Hematopoietic multipotent progenitor cell treated with erythropoietin and hydrocortisone succinate and interleukin-3 and kit ligand, for 8 days (in vitro differentiated cells): ENCODE data around the gene ITLN1.

Experiments used
- DNase-seq: peaks from one replicate; pipeline ENCODE4 v3.0.0-alpha.2; 2015

Gene ITLN1

GRCh38 chr1:160853754-160854153 is 31.2 kb downstream of the ITLN1 start:
- no peak for DNase-seq

DNA sequence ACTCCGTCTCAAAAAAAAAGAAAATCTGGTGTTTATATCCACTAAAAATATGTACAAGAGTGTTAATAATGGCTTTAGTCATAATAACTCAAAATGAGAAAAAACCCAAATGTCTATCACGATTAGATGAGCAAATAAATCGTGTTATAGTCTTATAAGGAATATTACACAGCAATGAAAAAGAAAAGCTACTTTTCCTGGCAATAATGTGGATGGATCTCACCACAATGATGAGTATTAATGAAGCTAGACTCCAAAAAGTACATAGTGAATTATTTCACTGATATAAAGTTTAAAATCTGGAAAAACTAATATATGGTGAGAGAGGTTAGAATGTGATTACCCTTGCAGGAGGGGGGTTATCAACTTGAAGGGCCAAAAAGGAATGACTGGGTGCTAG is 32.0 kb downstream of the ITLN1 start:
- no peak for DNase-seq

GRCh38 chr1:160850993-160851392 is 34.0 kb downstream of the ITLN1 start:
- no peak for DNase-seq

- no peak for DNase-seq
Measured at GRCh38 chr1:160850541-160850940, 34.4 kb downstream of the ITLN1 start.

- DNase-seq = no peak
Measured at GRCh38 chr1:160846281-160846680, 38.7 kb downstream of the ITLN1 start.

- peak; percentile 55 for DNase-seq
Measured at GRCh38 chr1:160844447-160845232, 40.3 kb downstream of the ITLN1 start.

DNA sequence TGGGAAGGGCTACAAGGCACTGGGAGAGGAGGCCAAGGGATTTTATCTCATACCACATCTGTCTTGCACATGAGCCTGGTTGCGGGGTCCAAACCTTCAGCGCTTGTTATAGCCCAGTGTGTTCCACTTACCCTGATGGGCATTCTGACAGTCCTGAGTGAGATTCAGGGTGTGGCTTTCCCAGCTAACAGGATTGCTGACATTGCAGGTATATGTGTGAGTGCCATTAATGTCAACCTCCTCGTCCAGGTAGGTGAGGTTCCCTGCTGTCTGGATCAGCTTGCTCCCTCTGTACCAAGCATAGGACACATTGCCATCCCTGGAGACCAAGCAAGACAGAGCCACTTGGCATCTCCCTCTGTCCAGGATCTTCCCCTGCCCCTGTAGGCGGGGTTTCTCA is 43.9 kb downstream of the ITLN1 start:
- DNase-seq = no peak

DNA sequence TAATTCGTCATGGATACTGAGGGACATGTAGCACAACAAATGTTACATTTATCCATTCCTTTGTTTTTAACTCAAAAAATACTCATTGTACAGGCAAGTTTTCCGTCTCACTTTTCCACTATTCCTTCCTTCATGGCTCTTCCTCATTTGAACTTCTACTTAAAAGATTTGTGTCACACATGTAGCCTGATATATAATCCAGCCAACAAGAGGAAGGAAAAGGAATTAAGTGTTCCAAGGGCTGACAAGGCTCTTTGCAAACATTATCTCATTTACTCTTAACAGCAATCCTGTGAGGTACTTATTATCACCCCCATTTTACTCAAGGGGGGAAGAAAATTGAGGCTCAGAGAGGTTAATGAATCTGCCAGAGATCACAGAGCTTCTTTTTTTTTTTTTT is 45.2 kb downstream of the ITLN1 start:
- DNase-seq = no peak

GRCh38 chr1:160838888-160839287 is 46.1 kb downstream of the ITLN1 start:
- no peak for DNase-seq

- DNase-seq = peak; percentile 78
Measured at GRCh38 chr1:160837558-160838205, 47.3 kb downstream of the ITLN1 start.

- DNase-seq = no peak
Measured at GRCh38 chr1:160836981-160837557, 47.9 kb downstream of the ITLN1 start.

GRCh38 chr1:160836561-160836960 is 48.4 kb downstream of the ITLN1 start:
- no peak for DNase-seq

- peak; percentile 47 for DNase-seq
Measured at GRCh38 chr1:160835751-160836150, 49.2 kb downstream of the ITLN1 start.

DNA sequence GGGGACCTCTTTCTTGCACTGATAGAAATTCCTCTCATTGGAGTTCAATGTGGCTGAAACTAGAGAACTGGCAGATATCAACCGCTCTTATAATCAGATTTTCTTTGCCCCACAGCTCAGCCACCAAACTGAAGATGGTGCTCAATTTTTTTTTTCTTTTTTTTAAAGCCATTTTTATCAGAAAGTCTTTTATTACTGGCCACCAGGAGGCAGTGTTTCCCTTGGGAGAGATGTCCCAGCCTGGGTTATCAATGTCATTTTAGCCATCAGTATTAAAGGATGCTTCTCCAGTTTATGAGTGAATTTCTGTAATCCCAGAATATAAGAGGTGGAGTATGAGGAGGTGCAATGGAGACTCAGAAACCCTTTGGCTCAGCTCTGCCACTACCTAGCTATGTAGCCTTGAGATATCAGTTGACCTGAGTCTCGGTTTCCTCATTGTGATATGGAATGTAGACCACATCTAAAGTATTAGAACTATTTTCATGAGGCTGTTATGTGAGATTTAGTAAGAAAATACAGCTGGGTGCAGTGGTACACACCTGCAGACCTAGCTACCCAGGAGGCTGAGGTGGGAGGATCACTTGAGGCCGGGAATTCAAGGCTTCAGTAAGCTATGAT is 49.9 kb downstream of the ITLN1 start:
- peak; percentile 82 for DNase-seq

DNA sequence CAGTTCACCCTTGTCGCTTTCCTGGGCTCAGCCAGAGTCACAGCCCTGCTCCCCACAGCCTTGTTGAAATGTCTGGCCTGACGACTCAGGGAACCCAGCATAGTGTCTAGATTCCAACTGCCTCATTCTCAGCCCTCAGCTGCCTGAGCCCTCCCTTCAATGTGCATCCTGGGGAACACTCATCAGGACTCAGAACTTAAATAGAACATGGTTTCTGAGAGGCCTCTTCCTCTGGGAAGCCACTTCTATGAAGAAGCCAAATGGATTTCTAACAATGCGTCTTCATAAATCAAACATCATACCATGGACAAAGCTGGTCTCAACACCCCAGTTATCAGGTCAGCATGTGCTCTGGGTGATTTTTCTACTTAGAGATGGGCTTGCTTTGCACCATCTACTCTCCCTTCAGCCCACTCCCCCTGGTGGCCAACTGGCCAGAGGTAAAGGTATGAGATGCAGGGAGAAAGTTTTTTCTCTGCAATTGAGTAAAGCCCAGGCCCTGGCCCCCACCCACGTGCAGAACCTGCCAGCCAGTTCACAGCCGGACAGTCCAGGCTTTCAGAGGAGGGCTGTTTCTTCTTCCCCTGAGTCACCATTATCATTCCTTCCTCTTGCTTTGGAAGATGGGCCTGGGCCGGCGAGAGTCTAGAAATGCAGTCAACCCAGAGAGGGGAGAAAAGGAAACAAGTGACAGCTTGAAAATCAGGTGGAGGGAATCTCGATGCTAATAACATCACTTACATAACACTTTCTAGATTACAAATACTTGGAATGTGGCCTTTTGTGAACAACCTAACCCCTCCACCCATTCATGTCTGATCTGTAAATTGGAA is 54.4 kb downstream of the ITLN1 start:
- peak; percentile 83 for DNase-seq

- no peak for DNase-seq
Measured at GRCh38 chr1:160829766-160830165, 55.2 kb downstream of the ITLN1 start.

GRCh38 chr1:160827418-160827817 is 57.6 kb downstream of the ITLN1 start:
- no peak for DNase-seq

GRCh38 chr1:160826546-160826945 is 58.4 kb downstream of the ITLN1 start:
- DNase-seq = no peak
